ENCODE measurements around the gene F8A1.

DNA sequence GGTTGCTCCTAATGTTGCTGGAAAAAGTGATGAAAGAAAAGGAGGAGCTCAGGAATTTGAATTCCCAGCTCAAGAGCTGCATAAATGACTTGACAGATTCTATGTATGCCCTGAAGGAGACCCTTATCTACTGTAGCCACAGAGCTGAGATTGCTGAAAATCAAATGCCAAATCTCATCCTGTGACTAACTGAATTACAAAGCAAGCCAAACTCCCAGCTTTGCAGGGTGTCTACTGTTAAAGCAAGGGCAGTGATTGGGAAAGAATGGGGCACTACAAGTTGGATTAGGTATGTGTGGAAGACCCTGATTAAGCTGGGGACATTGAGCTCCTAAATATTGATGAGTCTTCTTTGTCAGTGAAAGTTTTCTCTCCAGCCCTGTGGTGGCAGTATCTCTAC lies 30.9 kb upstream of the F8A1 start:
- TF ChIP-seq POLR2A (IDR thresholded peaks at IDR 0.05), result no peak
- TF ChIP-seq, protein P1, sequence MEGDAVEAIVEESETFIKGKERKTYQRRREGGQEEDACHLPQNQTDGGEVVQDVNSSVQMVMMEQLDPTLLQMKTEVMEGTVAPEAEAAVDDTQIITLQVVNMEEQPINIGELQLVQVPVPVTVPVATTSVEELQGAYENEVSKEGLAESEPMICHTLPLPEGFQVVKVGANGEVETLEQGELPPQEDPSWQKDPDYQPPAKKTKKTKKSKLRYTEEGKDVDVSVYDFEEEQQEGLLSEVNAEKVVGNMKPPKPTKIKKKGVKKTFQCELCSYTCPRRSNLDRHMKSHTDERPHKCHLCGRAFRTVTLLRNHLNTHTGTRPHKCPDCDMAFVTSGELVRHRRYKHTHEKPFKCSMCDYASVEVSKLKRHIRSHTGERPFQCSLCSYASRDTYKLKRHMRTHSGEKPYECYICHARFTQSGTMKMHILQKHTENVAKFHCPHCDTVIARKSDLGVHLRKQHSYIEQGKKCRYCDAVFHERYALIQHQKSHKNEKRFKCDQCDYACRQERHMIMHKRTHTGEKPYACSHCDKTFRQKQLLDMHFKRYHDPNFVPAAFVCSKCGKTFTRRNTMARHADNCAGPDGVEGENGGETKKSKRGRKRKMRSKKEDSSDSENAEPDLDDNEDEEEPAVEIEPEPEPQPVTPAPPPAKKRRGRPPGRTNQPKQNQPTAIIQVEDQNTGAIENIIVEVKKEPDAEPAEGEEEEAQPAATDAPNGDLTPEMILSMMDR (IDR thresholded peaks at IDR 0.05), result no peak
- TF ChIP-seq POLR2AphosphoS5 (IDR thresholded peaks at IDR 0.05), result no peak

Measured in gastroesophageal sphincter (tissue), 3 donors.